Astrocyte of the hippocampus (primary cell): Measurements from ENCODE around the gene NPC1.

Source experiments
- DNase-seq: peaks from one replicate; pipeline ENCODE4 v3.0.0; 2011; ENCODE audit warnings: low read depth, low spot score

The NPC1 gene

DNA sequence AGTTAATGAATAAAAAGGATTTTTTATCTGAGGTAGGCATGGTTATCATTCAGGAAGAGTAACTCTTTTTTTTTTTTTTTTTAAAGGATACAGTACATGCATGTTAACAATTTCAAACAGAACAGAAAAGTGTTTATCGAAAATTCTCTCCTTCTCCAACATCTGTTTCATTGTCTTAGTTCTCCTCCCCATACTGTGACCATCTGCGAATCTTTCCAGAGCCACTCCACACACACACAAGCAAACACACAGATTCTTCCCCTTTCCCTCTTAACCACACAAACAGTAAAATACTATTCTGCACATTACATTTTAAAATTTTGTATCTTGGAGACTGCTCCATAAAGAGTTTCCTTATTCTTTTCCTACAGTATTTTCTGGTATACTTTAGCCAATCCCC is 38.0 kb downstream of the NPC1 start:
- DNase-seq = no peak

DNA sequence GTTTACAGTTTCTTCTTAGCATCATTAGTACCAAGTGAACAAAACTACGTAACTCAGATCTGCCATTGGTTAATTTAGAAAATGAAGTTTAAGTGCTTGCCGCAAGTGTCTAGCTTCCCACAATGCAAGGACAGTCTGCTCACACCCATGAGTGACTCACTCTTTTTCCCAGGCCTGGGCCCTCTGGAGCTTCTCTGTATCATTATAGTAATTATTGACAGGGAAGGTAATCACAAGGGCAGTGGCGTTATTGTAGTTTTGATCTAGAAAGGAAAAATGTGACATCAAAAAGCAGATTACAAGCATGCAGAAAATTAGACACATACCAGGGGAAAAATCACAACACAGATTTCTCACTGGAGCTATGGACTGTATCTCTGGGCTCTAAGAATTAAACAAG is 38.5 kb downstream of the NPC1 start:
- DNase-seq = peak; percentile 7

DNA sequence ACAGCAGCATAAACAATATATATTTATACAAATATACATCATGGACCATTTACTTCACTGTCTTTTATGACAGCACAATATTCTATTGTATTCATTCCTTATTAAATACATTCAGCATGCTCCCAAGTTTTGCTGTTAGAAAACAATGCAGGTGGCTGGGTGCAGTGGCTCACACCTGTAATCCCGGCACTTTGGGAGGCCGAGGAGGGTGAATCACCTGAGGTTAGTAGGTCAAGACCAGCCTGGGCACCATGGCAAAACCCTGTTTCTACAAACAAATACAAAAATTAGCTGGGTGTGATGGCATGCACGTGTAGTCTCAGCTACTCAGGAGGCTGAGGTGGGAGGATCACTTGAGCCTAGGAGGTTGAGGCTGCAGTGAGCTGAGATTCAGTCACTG is 39.0 kb downstream of the NPC1 start:
- DNase-seq = no peak

GRCh38 chr18:23545247-23545789 is 41.0 kb downstream of the NPC1 start:
- DNase-seq = no peak

DNA sequence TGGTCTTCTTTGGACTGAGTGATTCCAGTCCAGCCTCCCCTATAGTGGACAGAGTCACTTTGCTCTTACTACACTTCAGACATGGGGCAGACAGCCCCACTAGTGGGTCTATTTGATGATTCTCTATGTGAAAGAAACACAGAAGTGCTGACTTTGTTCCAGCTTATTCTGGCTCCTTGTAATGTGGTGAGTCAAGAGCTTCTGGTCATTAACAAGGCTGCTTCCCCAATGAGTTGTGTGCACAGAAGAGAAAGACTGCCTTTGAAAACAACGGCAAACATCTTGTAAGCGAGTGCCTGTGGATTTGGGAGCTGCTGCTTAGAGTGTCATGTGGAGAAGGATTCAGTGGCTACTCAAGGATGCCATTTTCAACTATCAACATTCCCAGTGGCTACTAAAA is 43.8 kb downstream of the NPC1 start:
- peak; percentile 67 for DNase-seq

DNA sequence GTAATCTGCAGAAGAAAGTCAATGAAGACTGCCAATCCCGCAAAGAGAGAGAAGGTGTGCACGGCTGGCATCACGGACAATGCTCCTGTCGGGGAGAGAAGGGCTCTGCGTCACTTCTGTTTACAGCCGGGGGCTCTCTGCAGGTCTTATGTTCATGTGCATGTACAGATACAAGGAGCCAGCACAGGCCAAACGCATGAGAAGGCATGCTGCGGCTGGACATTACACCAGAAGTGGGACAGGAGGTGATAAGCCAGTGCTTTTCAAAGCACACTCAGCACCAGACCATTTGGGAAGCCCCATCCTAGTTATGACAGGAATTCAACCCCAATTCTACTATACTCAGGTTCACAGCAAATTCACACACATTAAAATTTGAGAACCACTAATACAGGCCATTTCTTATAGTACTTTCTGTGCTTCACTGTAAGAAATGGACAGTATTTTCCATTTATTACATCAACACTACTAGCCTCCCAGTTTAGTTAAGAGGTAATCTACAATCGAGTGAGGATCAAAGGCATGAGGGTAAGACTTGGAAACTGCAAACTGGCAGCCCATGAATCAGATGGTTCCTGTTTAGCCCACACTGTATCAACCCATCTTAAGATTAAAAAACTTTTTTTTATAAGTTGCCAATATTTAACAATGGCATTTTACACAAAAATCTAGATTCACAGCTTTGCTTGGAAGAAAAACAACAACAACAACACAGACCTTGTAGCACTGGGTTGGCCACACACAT is 44.8 kb downstream of the NPC1 start:
- no peak for DNase-seq

- peak; percentile 31 for DNase-seq
These were observed 45.4 kb downstream of the NPC1 start for GRCh38 chr18:23540867-23541266.

- DNase-seq = no peak
These were observed 46.3 kb downstream of the NPC1 start for GRCh38 chr18:23539911-23540525.

DNA sequence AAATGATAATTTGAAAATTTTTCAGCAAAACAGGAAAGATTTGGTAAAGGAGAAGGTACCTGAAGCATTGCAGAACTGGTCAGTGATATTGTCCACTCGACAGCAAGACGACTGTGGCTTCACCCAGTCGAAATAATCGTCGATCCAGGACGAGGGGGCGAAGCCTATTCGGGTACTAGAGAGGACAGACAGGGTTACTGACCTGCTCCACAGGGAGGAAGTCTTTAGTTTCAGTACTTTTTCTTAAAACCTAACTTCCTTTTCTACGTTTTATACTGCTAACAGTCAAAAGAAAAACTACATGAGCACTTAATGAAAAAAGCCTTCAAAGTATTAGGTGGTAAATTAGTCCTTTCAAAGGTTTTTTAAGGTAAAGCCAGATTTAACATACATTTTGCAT is 47.0 kb downstream of the NPC1 start:
- DNase-seq = no peak

DNA sequence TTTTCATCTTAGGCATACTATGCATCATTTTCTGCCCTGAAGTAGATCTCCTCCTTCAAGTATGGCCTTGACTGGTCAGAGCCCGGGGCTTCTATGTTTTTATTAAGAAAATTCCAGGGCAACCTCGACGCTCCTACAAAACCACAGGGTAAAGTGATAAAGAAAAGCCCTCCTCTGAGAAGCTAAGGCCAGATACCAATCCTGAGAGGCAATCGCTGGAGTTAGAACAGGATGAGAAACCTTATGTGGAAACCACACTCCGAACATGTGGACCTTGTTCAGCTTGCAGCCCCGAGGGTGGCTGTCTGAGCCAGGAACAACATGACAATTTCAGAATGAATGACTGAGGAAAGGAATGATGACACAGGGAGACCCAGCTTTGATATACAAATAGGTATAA is 47.4 kb downstream of the NPC1 start:
- DNase-seq = peak; percentile 65

DNA sequence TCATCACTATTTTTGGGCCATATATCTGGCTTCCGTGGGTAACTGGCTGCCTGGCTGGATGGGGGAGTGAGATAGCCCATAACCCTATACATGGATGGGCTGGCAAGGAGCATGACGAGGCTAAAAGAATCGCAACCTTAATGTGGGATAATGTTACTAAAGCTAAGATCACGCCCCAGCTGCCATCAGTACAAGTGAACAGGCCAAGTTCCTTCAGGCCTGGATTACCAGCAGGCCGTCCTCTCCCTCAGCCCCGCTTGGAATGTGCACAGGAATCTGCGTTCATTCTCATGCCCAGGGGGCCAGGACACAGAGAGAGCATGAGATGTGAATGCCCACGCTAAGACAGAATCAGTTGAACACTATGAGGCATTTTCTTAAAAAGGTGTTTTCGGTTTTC is 48.3 kb downstream of the NPC1 start:
- peak; percentile 36 for DNase-seq

- no peak for DNase-seq
These were observed 49.0 kb downstream of the NPC1 start for GRCh38 chr18:23537274-23537673.

DNA sequence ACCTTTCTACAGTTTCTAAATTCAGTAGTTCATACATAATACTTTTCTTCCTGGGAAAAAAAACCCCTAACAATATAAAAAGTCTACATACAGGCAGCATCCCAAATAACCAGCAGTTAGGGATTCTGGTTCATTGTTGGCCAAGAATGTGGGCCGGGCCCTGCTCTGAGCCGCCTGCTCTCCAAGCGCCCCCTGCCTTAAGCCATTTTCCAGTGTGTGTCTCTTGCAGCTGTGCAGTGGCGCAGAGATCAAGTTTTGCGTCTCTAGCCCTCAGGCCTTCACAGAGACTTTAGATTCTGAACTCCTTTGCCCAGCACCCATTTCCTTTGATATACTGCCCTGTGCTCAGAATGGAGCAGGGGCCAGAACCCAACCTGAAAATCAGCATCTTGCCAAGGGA is 50.1 kb downstream of the NPC1 start:
- no peak for DNase-seq

GRCh38 chr18:23534276-23534675 is 52.0 kb downstream of the NPC1 start:
- DNase-seq = no peak

DNA sequence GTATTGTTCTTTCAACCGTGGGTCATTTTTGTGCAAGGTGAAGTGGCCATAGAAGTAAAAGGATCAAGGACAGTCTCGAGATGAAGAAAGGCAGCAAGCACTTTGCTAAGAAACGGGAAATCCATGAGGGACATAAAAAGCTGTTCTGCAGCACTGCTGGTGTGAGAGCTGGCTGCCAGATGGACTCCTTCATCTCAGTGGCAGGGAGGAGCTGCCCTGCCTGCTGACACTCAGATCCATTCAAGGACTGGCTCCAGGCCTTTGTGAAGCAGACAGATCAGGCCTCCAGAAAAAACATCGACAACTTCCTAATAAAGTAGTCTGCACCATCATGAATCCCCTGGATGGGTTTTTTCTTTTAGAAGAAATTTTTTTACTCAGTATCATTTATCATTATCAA is 53.5 kb downstream of the NPC1 start:
- DNase-seq = no peak

DNA sequence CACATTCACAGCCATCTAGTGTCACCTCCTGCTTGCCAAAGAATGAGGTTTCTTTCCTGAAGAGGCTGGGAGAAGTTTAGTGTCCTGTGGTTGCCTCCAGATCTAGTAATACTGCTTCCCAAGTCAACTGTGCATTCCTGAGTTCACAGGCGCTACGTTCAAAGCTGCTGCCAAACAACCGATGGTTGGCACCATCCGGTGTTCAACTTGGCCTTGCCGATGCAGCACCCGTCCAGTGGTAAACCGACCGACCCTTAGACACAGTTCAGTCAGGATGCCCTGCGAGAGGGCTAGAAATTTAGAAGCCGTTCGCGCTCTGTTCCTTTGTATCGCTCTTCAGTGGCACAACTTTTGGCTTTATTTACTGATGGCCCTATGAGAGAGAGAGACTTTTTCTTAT is 54.4 kb downstream of the NPC1 start:
- DNase-seq = no peak

GRCh38 chr18:23530195-23530594 is 56.1 kb downstream of the NPC1 start:
- no peak for DNase-seq

DNA sequence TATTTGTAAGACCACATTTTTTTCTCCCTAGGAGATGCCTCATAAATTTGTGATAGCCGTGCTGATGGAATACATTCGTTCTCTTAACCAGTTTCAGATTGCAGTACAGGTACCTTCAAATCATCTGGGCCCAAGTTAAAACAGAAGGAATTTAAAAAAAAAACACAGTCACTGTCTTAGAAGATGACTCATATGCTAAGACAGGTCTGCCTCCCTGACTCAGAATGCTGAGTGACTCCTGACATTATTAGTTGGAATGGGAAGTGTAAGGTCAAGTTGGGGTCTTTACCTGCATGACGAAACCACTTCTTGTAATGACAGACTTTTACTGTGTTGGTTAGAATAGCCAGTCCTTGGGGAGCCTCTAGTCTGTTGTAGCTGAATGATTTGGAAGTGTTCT is 56.7 kb downstream of the NPC1 start:
- peak; percentile 20 for DNase-seq

GRCh38 chr18:23528580-23529472 is 57.5 kb downstream of the NPC1 start:
- DNase-seq = no peak

- DNase-seq = no peak
These were observed 59.7 kb downstream of the NPC1 start for GRCh38 chr18:23526501-23527063.

GRCh38 chr18:23524213-23524707 is 62.0 kb downstream of the NPC1 start:
- no peak for DNase-seq
